Endothelial cell of umbilical vein (primary cell): ENCODE measurements around the gene TM9SF4. TPM values are rescaled to one million over a fixed set of nuclear protein-coding genes. Genes with fewer than 3 reads are reported as not detected.

Source experiments
- BruUV-seq: library from RNA; stranded (reverse); fragments of 400-500 nt; replicated peaks from 2 replicates; lab custom pipeline; 2021; lab: Mats Ljungman, UMichigan
- CTCF ChIA-PET: fragments of 300-600, 350-600 bp; sonication (Branson Sonifier 250); formaldehyde crosslinking; loops from one replicate; lab custom pipeline; 2021; ENCODE audit warnings: antibody characterized with exemption, inconsistent platforms; lab: Charles Lee
- POLR2A ChIA-PET: fragments of 300-600, 350-600 bp; sonication (Branson Sonifier 250); formaldehyde crosslinking; loops from one replicate; lab custom pipeline; 2021; ENCODE audit warnings: antibody characterized with exemption, inconsistent platforms; lab: Charles Lee
- DNase-seq: peaks from one replicate; pipeline ENCODE4 v3.0.0-alpha.2; 2011; ENCODE audit warnings: low read depth, low spot score
- FAIRE-seq: peaks from 2 replicates; lab custom pipeline; 2011; peaks lifted over from hg19 to GRCh38; lab: Jason Lieb, UNC
- H2AFZ ChIP-seq: 2 replicates; pipeline ENCODE4 v1.6.0; 2012; ENCODE audit warnings: low read depth, low read length, control low read depth, inconsistent platforms
- H3K27ac ChIP-seq: 2 replicates; pipeline ENCODE4 v1.5.1; 2011; ENCODE audit warnings: low read depth, mild to moderate bottlenecking, control low read depth, low read length, moderate library complexity; ENCODE audit not compliant: insufficient read depth
- H3K27me3 ChIP-seq, 2 experiments: 2 replicates each; pipeline versions ENCODE4 v1.6.0 to v1.6.1; 2011; ENCODE audit warnings: low read length in 2 of 2, mixed read lengths in 1 of 2; ENCODE audit not compliant: control insufficient read depth in 2 of 2, insufficient read depth in 2 of 2
- H3K36me3 ChIP-seq, 2 experiments: 2 replicates in 1 of 2; 3 replicates in 1 of 2; pipeline ENCODE4 v1.5.1; 2011; ENCODE audit warnings: low read length in 2 of 2, mild to moderate bottlenecking in 1 of 2, moderate library complexity in 1 of 2; ENCODE audit not compliant: control insufficient read depth in 2 of 2, insufficient read depth in 2 of 2; ENCODE audit errors: extremely low read depth in 1 of 2
- H3K4me1 ChIP-seq: 3 replicates; pipeline ENCODE4 v1.5.1; 2011; ENCODE audit warnings: mild to moderate bottlenecking, low read length; ENCODE audit not compliant: control insufficient read depth, insufficient read depth; ENCODE audit errors: extremely low read depth
- H3K4me2 ChIP-seq: 2 replicates; pipeline ENCODE4 v1.6.1; 2011; ENCODE audit warnings: low read length, control low read depth, mixed read lengths; ENCODE audit not compliant: insufficient read depth
- H3K4me3 ChIP-seq, 3 experiments: fragments of 200-600 bp in 1 of 3; sonication (generic), shearing (Covaris generic) in 1 of 3; replicated peaks in 1 of 3; 2 replicates each; pipeline ENCODE4 v1.5.1; 2011 to 2016; ENCODE audit warnings: control low read depth in 3 of 3, low read length in 3 of 3, mild to moderate bottlenecking in 2 of 3, inconsistent platforms in 1 of 3, low read depth in 1 of 3, moderate library complexity in 1 of 3; ENCODE audit not compliant: insufficient read depth in 1 of 3
- H3K79me2 ChIP-seq: 2 replicates; pipeline ENCODE4 v1.6.0; 2012; ENCODE audit warnings: low read length, inconsistent platforms; ENCODE audit not compliant: control insufficient read depth, insufficient read depth
- H3K9ac ChIP-seq: replicated peaks from 2 replicates; pipeline ENCODE3; 2011; ENCODE audit warnings: low read length, control low read depth; ENCODE audit not compliant: insufficient read depth; ENCODE audit errors: extremely low read depth
- H3K9me1 ChIP-seq: replicated peaks from 3 replicates; pipeline ENCODE4 v1.6.0; 2011; ENCODE audit warnings: mild to moderate bottlenecking, low read length; ENCODE audit not compliant: control insufficient read depth, insufficient read depth; ENCODE audit errors: extremely low read depth
- H3K9me3 ChIP-seq: replicated peaks from 2 replicates; pipeline ENCODE4 v1.5.1; 2012; ENCODE audit warnings: low read length, inconsistent platforms; ENCODE audit not compliant: control insufficient read depth, insufficient read depth
- H4K20me1 ChIP-seq: replicated peaks from 2 replicates; pipeline ENCODE3; 2011; ENCODE audit warnings: mild to moderate bottlenecking, low read length; ENCODE audit not compliant: control insufficient read depth, insufficient read depth; ENCODE audit errors: extremely low read depth
- CTCF ChIP-seq, 2 donors: IDR thresholded peaks; 1 replicate in 1 of 2; 2 replicates in 1 of 2; pipeline ENCODE4 v1.5.1; 2011; ENCODE audit warnings: low read length in 2 of 2, mild to moderate bottlenecking in 2 of 2, moderate library complexity in 2 of 2, control low read depth in 1 of 2, inconsistent platforms in 1 of 2, low read depth in 1 of 2; ENCODE audit not compliant: insufficient read depth in 1 of 2; ENCODE audit errors: extremely low read depth in 1 of 2
- EZH2 ChIP-seq: IDR thresholded peaks from 2 replicates; pipeline ENCODE4 v1.6.1; 2012; ENCODE audit warnings: borderline replicate concordance, low read depth, mild to moderate bottlenecking, moderate library complexity, low read length, inconsistent platforms; ENCODE audit not compliant: severe bottlenecking
- FOS ChIP-seq: IDR thresholded peaks from 2 replicates; pipeline ENCODE4 v1.6.1; 2011; ENCODE audit warnings: mild to moderate bottlenecking, low read length, moderate library complexity, borderline replicate concordance; ENCODE audit not compliant: insufficient read depth
- GATA2 ChIP-seq: IDR thresholded peaks from 2 replicates; pipeline ENCODE4 v1.7.0; 2011; ENCODE audit warnings: low read depth, mild to moderate bottlenecking, moderate library complexity, mixed read lengths, low read length; ENCODE audit not compliant: insufficient read length, insufficient read depth
- JUN ChIP-seq: IDR thresholded peaks from 2 replicates; pipeline ENCODE4 v1.6.1; 2011; ENCODE audit warnings: borderline replicate concordance, low read depth; ENCODE audit not compliant: insufficient read length, insufficient read depth
- MYC ChIP-seq: IDR thresholded peaks from one replicate; pipeline ENCODE4 v1.6.1; 2011; ENCODE audit warnings: mild to moderate bottlenecking, low read depth, low read length
- POLR2A ChIP-seq: IDR thresholded peaks from 2 replicates; pipeline ENCODE4 v1.6.1; 2012; ENCODE audit warnings: low read depth, mild to moderate bottlenecking, control low read depth, low read length
- POLR2AphosphoS5 ChIP-seq: IDR thresholded peaks from 2 replicates; pipeline ENCODE4 v1.6.1; 2012; ENCODE audit warnings: low read depth, mild to moderate bottlenecking, control low read depth, low read length, moderate library complexity; ENCODE audit not compliant: insufficient read depth
- dilution Hi-C: fragments of 300-500 bp; cut with MboI; formaldehyde crosslinking; loops from one replicate; pipeline ENCODE4 v1.15.0; 2019; ENCODE audit warnings: low sequenced_read_pairs; ENCODE audit not compliant: extremely low pct_ligation_motif_present
- intact Hi-C: fragments of 100-400 bp; cut with micrococcal nuclease; formaldehyde crosslinking; loops from one replicate; pipeline ENCODE4 v1.10.0; 2022
- polyA plus RNA-seq, 4 experiments: library from polyadenylated mRNA; depleted of rRNA in 3 of 4; stranded (reverse) in 3 of 4; unstranded in 1 of 4; fragments of >200 nt; gene quantifications; 2 replicates each; pipeline versions ENCODE4 v1.2.1 to v1.2.3, GENCODE V29; 2011 to 2012; ENCODE audit warnings: missing spikeins in 1 of 4
- total RNA-seq: library from RNA; stranded (reverse); gene quantifications from 2 replicates; pipeline ENCODE4 v1.2.3, GENCODE V29; 2021
- TF ChIP-seq, protein P1 (sequence below): IDR thresholded peaks from 2 replicates; pipeline ENCODE4 v1.6.1; 2011; ENCODE audit not compliant: insufficient read depth, insufficient read length

Gene TM9SF4
- total and polyA plus RNA-seq, 2 donors (not counting 3 experiments of a cell fraction or from before 2014, with no cell fraction given), result 46.4 to 61.9 TPM

- BruUV-seq, result no TSS peak
- no peak overlapping the region for H3K4me2 ChIP-seq
Observed at GRCh38 chr20:32108814-32109391, 611 bp upstream of the TM9SF4 start.

More at GRCh38 chr20:32108814-32109391, 611 bp upstream of the TM9SF4 start:
- ChIA-PET POLR2A (interaction anchor here (0.6 kb wide), 1 partner anchor 10 kb away, joined by 3 read pairs; no protein-coding TSS in a partner anchor), CTCF (interaction anchor here (1.2 to 1.3 kb wide), 3 partner anchors 11 to 78 kb away, joined by 4 read pairs; no protein-coding TSS in a partner anchor)
- FAIRE-seq (no peak), DNase-seq (no peak)
- dilution Hi-C loops, result no loop called here
- no peaks in the 10 kb centered on the region for H4K20me1 ChIP-seq
- H2AFZ ChIP-seq, result no peak overlapping the region
- H3K79me2 ChIP-seq, result peaks cover 40% of the 10 kb centered on the region
- H3K36me3 ChIP-seq, result no peaks in the 10 kb centered on the region
- peak overlapping the region; percentile 97 for H3K9ac ChIP-seq
- peak overlapping the region in 1 of 3 experiments; percentile 75 for H3K4me3 ChIP-seq
- H3K4me1 ChIP-seq, result peaks cover 9% of the 10 kb centered on the region
- no peaks in the 10 kb centered on the region for H3K9me3 ChIP-seq
- TF ChIP-seq MYC (no peak), GATA2 (no peak), JUN (no peak), CTCF (IDR thresholded peaks at IDR 0.05; ENCODE audit: extremely low read depth in 1 of 2, insufficient read depth in 1 of 2, low read depth in 1 of 2, low read length in 2 of 2) (no peak), FOS (no peak), EZH2 (no peak), POLR2AphosphoS5 (no peak), POLR2A (no peak)
- TF ChIP-seq, protein P1, sequence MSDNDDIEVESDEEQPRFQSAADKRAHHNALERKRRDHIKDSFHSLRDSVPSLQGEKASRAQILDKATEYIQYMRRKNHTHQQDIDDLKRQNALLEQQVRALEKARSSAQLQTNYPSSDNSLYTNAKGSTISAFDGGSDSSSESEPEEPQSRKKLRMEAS, result no peak
- H3K9me1 ChIP-seq, result no peaks in the 10 kb centered on the region
- H3K27me3 ChIP-seq, result peaks cover 0 to under 1% of the 10 kb centered on the region in 2 experiments
- intact Hi-C loops, result no loop called here
- peak overlapping the region; percentile 96 for H3K27ac ChIP-seq
